ENCODE measurements around the gene LIN54.

- TF ChIP-seq CTCF (IDR thresholded peaks at IDR 0.05) (no peak), ZFX (IDR thresholded peaks at IDR 0.05; ENCODE audit: borderline replicate concordance) (no peak)
Measured at GRCh38 chr4:82984459-82984858, 26.2 kb downstream of the LIN54 start.

Measured in 22Rv1 (cell line).